CD4-positive, alpha-beta T cell treated with Interleukin-1 beta for 1 hour (primary cell): ENCODE results near the gene PPA2.

Experiments
- DNase-seq, 2 donors: peaks; one replicate each; pipeline ENCODE4 v3.0.0-alpha.2; 2020 to 2022

Gene PPA2

GRCh38 chr4:105387466-105387865 lies 86.4 kb downstream of the PPA2 start:
- no peak for DNase-seq

GRCh38 chr4:105386012-105386411 lies 87.8 kb downstream of the PPA2 start:
- DNase-seq = no peak

GRCh38 chr4:105374071-105374470 lies 99.8 kb downstream of the PPA2 start:
- DNase-seq = no peak

GRCh38 chr4:105373324-105373723 lies 100.5 kb downstream of the PPA2 start:
- no peak for DNase-seq

- DNase-seq = no peak
Observed at GRCh38 chr4:105369988-105370387, 103.9 kb downstream of the PPA2 start.

GRCh38 chr4:105361053-105361452 lies 112.8 kb downstream of the PPA2 start:
- no peak for DNase-seq

- DNase-seq = no peak
Observed at GRCh38 chr4:105357258-105357980, 116.4 kb downstream of the PPA2 start.

- no peak for DNase-seq
Observed at GRCh38 chr4:105356194-105356593, 117.7 kb downstream of the PPA2 start.

GRCh38 chr4:105352826-105353225 lies 121.0 kb downstream of the PPA2 start:
- no peak for DNase-seq

GRCh38 chr4:105351861-105352260 lies 122.0 kb downstream of the PPA2 start:
- no peak for DNase-seq

- no peak for DNase-seq
Observed at GRCh38 chr4:105350859-105351490, 122.9 kb downstream of the PPA2 start.

- DNase-seq = no peak
Observed at GRCh38 chr4:105348719-105349118, 125.1 kb downstream of the PPA2 start.

- no peak for DNase-seq
Observed at GRCh38 chr4:105346869-105347268, 127.0 kb downstream of the PPA2 start.

- DNase-seq = no peak
Observed at GRCh38 chr4:105345838-105346237, 128.0 kb downstream of the PPA2 start.

- no peak for DNase-seq
Observed at GRCh38 chr4:105345358-105345757, 128.5 kb downstream of the PPA2 start.

- no peak for DNase-seq
Observed at GRCh38 chr4:105344141-105344540, 129.7 kb downstream of the PPA2 start.

- no peak for DNase-seq
Observed at GRCh38 chr4:105343146-105343931, 130.5 kb downstream of the PPA2 start.

GRCh38 chr4:105329081-105329480 lies 144.8 kb downstream of the PPA2 start:
- no peak for DNase-seq

- DNase-seq = no peak
Observed at GRCh38 chr4:105327956-105328355, 145.9 kb downstream of the PPA2 start.

GRCh38 chr4:105327222-105327621 lies 146.6 kb downstream of the PPA2 start:
- no peak for DNase-seq
